Measurements from ENCODE around the gene TRIM14. TPM values are rescaled to one million over a fixed set of nuclear protein-coding genes. Genes with fewer than 3 reads are reported as not detected.
"Not testable (repeated sequence)": the region's sequence is repeated elsewhere in the genome, so short reads cannot be mapped to it uniquely, and the experiment has no call there.

The TRIM14 gene
- total RNA-seq, 4 donors from 2014 or later: 9.4 to 16.8 (median 10.1) TPM

DNA sequence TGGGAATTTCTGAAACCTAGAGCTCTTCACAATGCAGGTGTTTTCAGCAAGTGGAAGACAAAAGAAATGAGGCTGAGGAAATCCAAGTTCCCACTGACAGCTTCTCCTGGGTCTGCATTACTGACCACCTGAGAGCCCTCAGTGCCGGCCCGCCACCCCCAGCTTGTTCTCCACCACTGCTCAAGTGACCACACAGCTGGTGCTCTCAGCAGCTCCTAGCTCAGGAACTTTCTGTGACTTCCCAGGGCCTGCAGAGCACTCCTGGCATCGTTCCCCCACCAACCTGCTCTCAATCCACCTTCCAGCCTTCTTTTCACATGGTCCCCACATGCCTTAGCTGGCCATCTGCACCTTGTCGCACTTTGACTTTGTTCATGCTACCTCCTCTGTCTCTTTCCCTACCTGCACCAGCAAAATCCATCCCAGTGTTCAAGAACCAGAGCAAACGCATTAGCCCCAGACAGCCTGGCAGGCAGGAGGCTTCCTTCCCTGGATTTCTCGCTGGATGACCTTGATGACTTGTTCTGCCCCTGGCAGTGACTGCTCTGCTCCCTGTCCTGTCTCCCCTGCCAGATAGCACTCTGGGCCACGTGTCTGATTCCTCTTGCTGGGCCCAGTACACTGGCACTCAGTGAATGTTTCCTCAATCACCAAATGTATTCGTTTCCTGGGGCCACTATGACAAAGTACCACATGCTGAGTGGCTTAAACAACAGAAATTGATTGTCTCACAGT lies 97.5 kb downstream of the TRIM14 start:
- 82 to 84% methylated on average over 8 of the region's 8 CpGs for WGBS, 2 donors
- no peak overlapping the region for H3K4me3 ChIP-seq
- peaks cover 0 to 56% (median 11%) of the 10 kb centered on the region in 3 donors for H3K36me3 ChIP-seq
- H3K4me1 ChIP-seq: no peaks in the 10 kb centered on the region
- no peaks in the 10 kb centered on the region for H3K27me3 ChIP-seq
- no peak for DNase-seq (ENCODE audit: low spot score in 2 of 2)
- H3K9me3 ChIP-seq: no peaks in the 10 kb centered on the region
- no peak for TF ChIP-seq POLR2A (IDR thresholded peaks at IDR 0.05)
- no peak for TF ChIP-seq EP300 (IDR thresholded peaks at IDR 0.05)
- TF ChIP-seq CTCF (IDR thresholded peaks at IDR 0.05): no peak
- H3K27ac ChIP-seq: no peak overlapping the region

DNA sequence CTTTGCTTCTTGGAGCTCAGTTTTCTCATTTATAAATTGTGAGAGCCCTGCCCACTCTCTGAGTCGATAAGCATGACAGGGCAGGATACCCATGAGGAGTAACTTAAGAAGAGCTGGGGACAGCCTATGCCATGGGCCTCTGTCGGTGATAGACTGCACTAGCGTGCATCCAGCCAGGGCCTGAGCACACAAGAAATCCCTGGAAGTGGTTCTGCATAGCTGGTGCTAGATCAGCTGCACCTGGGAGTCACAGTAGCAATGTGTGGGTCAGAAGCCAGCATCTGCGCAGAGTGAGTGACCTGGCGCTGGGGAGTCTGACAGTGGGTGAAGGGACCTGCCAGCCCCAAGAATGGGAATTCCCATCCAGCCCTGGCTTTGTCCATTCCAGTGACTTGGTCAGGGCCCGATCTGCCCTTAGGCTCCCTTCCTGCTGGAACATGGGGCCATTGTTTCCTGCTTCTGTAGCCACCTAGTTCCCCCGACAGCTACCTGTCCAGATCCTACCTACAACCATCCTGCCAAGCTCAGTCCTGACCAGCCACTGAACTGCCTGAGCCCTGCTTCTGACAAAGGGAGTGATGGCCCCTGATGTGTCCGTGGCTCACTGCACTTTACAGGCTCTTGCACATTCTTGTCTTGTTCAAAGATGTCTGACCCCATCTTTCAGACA lies 98.4 kb downstream of the TRIM14 start:
- TF ChIP-seq POLR2A (IDR thresholded peaks at IDR 0.05): no peak
- TF ChIP-seq EP300 (IDR thresholded peaks at IDR 0.05): no peak
- TF ChIP-seq CTCF (IDR thresholded peaks at IDR 0.05): no peak
- H3K4me3 ChIP-seq: no peak overlapping the region
- WGBS, 2 donors: 90% methylated on average over 8 of the region's 8 CpGs
- no peaks in the 10 kb centered on the region for H3K4me1 ChIP-seq
- no peaks in the 10 kb centered on the region for H3K27me3 ChIP-seq
- H3K27ac ChIP-seq: no peak overlapping the region
- H3K36me3 ChIP-seq: peaks cover 3 to 65% (median 11%) of the 10 kb centered on the region in 3 donors
- no peaks in the 10 kb centered on the region for H3K9me3 ChIP-seq
- DNase-seq (ENCODE audit: low spot score in 2 of 2): no peak

DNA sequence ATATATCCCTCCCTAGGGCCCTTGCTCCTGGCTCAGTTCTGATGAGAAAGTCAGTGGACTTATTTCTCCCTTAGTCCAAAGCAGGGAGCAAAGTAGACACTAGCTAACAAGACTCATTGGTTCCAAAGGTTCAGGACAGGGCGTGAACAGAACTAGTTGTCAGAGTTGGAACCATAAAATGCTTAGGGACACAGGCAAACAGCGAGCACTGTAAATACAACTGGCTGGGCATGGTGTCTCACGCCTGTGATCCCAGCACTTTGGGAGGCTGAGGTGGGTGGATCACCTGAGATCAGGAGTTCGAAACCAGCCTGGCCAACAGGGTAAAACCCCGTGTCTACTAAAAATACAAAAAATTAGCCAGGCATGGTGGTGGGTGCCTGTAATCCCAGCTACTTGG lies 99.2 kb downstream of the TRIM14 start:
- not testable (repeated sequence) for DNase-seq (ENCODE audit: low spot score in 2 of 2); H3K4me3 ChIP-seq; H3K27ac ChIP-seq; H3K9me3 ChIP-seq; H3K27me3 ChIP-seq; H3K4me1 ChIP-seq
- peaks cover 3 to 72% (median 11%) of the 10 kb centered on the region in 3 donors for H3K36me3 ChIP-seq
- 77 to 79% methylated on average over 5 of the region's 5 CpGs for WGBS, 2 donors

Small RNA genes lying within 50 kb of the gene (small RNA-seq; reads per million reads assigned to genes)
- gene RF00017: not detected
- not detected for gene RNU6-918P

Other genes starting within 250 kb of the TRIM14 start
- 10 to 100 TPM; 16.7 to 30.9 (median 19.7) TPM for gene TRMO, start 196.7 kb downstream of the TRIM14 start, total RNA-seq
- gene HEMGN, start 181.1 kb downstream of the TRIM14 start, total RNA-seq: not detected
- gene ANP32B, start 135.9 kb downstream of the TRIM14 start, total RNA-seq: 10 to 100 TPM; 39.0 to 59.4 (median 51.8) TPM
- gene NANS, start 62.5 kb downstream of the TRIM14 start, total RNA-seq: 10 to 100 TPM; 35.2 to 74.4 (median 44.6) TPM
- gene CORO2A, start 73.4 kb upstream of the TRIM14 start, total RNA-seq: 1 to 10 TPM; 1.9 to 3.3 (median 3.2) TPM
- 10 to 100 TPM; 29.9 to 61.8 (median 41.0) TPM for gene TBC1D2, start 136.4 kb upstream of the TRIM14 start, total RNA-seq